Measurements from ENCODE around the gene RAD9B.
"Not testable (repeated sequence)": the region's sequence is repeated elsewhere in the genome, so short reads cannot be mapped to it uniquely, and the experiment has no call there.

- not testable (repeated sequence) for TF ChIP-seq CTCF (conservative IDR thresholded peaks at IDR 0.05; ENCODE audit: low read depth, low read length); EZH2 (IDR thresholded peaks at IDR 0.05; ENCODE audit: low read length, unreplicated experiment)
Observed at GRCh38 chr12:110520876-110521712, 19.0 kb downstream of the RAD9B start.
